HG03378 (cell line): ENCODE results near the gene SLC25A33.

Source experiments
- ATAC-seq: cut with Tn5 transposase; IDR thresholded peaks from one replicate; pipeline ENCODE4 v1.9.1; 2021; ENCODE audit warnings: mild to moderate bottlenecking, moderate library complexity; ENCODE audit not compliant: unreplicated experiment

The SLC25A33 gene

DNA sequence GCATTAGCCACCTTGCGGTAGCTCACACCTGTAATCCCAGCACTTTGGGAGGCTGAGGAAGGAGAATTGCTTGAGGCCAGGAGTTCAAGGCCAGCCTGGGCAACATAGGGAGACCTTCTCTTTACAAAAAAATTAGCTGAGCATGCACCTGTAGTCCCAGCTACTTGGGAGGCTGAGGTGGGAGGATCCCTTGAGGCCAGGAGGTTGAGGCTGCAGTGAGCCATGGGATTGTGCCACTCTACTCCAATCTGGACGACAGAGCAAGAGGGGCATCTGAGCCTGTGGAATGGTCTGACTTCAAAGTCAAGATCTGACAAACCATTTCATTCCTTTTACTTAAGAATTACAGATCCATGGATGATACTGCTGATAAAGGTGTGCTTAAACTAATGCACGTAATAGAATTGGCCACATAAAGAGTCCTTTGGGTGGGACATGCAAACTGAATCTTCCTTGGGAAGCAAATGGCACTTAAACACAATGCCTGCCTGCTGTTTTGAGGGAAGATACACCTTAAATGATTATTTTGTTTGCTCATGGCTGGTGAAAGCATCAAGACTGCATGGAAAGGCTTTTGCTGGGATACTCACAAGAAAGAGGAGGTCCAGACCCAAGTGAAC, 47.0 kb downstream of the SLC25A33 start:
- ATAC-seq, result no peak

DNA sequence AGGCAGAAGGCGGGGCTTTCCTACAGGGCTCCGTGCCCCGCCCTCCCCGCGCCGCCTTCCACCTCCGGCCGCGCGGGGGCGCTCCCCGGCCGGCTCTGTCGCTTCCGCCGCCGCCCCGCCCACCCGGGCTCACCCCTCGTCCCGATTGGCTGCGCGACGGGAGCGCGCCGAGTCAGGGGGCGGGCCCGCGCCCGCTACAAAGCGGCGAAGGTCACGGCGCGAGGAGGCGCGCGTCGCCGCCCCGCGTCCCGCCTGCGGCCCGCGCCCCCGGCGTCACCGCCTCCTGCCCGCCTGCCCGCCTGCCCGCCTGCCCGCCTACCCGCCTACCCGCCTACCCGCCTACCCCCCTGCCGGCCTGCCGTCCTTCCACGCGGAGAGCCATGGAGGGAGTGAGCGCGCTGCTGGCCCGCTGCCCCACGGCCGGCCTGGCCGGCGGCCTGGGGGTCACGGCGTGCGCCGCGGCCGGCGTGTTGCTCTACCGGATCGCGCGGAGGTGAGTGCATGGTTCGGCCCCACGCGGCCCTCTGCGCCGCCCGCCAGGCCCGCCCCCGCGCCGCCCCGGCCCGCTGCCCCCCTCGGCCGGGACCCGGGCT, 49.4 kb downstream of the SLC25A33 start, which contains the start of gene TMEM201:
TSS of gene TMEM201 (plus strand) at position 361 of the 593 bp plus-strand sequence. CDS start at position 381, 20 bp downstream.
- peak; percentile 34 for ATAC-seq

DNA sequence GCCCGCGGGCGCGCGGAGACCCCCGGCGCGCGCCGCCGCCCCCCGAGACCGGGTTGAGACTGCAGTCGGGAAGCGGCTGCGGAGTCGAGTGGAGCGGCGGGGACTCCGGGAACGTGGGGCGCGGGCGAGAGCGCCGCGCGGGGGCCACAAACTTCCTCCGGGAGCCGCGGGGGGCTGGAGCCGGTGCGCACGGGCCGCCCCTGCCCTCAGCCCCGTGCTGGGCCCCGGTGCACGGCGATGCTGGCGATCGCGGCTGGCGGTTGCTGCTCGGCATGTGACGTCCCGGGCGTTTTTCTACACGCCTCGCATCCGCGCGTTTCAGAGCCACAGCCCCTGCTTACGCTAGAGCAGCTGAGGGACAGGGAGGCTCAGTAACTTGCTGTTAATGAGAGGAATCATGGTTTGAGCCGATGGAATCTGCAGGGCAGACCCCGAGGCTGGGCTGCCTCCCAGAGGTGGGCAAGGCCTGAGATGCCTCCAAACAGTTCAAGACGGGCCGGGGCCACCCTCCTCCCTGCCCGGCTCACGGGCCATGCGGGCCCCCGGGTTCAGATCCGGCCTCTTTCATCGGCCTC, 50.0 kb downstream of the SLC25A33 start:
- no peak for ATAC-seq

DNA sequence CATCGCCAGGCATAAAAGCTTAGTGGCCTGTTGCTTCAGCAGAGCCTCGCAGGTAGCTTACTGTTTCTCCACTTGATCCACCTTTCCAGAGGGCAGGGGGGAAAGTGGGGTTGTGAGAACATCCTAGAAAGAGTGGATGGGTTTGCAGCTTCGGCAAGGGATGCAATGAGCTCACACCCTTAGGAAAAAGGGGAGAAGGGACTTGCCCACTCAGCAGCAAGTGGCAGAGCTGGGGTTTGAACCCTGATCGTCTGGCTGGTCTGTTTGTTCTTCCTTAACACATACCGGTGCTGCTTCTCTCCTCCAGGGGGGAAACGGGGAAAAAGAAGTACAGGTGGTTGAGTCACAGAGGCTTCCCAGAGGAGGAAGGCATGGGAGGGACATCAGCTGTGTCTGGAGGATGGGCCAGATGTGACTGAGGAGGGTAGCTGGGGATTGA, 50.5 kb downstream of the SLC25A33 start:
- no peak for ATAC-seq

DNA sequence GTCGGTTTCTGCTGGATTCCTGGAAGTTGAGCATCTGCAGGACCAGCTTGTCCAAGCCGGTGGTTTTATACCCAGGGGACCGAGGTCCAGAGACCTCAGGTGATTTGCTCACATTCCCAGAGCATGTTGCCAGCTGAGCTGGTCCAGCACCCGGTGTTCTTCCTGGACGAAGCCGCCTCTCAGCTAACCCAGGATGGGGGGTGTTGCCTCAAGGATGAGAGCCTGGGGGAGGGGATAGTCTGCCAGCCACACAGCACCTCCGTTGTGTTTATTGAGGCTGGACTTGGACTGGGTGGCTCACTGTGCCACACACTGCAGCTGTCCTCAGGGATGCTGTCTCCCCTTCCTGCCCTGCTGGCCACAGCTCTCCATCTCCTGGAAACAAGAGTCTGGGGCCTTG, 50.9 kb downstream of the SLC25A33 start:
- ATAC-seq, result no peak

DNA sequence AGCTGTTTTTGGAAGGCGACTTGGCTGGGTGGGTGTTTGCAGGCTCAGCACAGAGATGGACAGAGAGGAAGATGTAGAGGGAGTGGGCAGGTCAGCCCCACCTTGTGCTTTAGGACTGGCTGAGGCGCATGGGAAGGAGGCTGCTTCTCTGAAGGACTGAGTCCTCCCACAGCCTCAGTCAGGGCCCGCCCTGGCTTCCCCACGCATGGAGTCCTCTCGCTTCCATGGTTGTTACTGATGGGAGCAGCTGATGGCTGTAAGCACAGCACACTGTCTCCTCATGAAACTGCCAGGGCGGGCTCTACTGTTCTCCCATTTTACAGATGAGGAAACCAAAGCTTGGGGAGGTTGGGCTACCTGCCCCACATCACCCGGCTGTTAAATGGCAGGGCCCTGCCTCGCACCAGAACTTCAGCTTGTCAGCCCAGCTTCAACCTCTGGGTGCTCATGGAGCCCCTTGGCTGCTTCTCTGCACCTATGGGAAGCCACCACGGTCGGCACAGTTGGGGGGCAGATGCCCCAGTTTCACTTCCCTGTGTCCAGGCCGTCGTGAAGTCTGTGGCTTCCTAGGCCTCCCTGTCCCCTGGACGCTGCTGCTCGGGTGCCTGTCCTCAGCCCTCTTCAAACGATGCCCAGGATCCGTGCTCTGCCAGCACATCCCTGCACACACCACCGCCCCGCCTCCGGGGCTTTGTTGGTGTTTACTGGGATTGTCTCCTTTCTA, 51.8 kb downstream of the SLC25A33 start:
- no peak for ATAC-seq

DNA sequence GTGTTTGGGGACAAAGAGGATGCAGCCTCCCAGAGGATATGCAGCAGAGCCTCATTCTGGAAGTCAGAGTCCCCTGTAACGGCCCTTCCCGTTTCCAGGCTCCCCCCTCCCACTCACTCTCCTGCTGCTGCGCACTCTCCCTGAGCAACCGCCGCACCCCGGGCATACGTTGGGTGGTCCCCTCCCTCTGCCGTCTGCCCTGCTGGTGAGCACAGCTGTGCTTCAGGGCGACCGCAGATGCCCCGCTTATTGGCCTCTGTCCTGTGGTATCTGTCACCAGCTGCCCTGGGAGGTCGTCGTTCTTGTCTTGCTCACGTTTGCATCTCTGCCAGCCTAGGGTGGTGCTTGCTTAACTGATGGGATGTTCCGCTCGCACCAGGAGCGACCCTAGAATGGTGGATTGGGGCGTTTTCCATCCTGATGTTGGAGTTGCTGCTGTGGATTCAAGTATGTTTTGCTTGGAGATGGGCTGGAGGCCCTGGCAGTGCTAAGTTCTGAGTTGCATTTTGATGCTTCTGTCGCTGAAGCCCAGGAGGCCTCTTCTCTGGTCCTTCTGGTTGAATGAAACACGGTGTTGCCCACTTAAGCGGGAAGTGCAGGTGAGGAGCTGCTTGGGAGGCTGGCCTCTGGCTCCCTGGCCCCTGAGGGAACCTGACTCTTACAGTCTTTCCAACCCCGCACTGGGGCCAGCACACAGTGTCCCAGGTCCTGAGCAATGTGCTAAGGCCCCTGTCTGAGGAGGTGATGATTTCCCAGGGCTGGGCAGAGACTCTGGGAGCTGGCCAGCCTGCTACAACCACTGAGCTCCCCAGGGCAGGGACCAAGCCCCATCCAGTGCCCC, 52.6 kb downstream of the SLC25A33 start:
- no peak for ATAC-seq

DNA sequence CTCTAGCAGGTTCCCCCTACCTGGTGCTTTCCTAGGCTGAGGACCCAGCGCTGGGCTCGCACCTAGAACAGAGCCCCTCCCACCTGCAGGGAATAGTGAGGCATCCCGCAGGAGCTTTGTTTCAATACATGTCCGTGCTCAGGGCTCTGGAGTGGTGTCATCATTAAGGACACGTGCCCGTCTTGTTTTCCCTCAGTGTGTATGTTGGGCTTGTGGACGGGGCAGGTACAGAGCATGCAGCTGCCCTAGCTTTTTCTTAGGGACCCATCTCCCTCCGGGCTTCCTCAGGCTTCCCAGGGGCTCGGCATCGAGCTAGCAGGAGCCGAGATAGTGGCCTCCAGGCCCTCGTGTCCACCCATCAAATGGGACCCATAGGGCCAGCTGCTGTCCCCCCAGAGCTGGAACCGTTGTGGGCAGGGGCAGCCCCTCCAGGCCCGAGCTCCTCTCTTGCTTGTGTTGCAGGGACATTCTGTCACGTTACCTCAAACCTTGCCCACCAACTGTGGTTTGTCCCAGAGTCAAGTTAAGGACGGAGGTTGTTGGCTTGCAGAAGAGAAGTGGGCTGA, 53.3 kb downstream of the SLC25A33 start:
- ATAC-seq, result no peak

DNA sequence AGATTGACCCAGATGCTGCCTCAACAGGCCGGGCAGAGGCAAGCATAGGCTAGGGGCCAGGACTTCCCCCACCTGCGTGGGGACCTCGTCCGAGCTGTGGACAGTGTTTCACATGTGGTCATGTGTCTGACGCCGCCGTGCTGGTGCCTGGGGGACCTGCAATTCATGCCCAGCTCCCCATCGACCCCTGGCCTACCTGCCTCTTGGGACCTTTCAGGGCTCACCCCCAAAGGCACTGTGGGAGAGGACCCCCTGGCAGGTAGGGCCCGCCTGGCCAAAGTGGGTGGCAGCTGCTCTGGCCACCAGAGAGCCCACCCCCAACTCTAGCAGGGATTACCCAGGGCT, 53.9 kb downstream of the SLC25A33 start:
- no peak for ATAC-seq

DNA sequence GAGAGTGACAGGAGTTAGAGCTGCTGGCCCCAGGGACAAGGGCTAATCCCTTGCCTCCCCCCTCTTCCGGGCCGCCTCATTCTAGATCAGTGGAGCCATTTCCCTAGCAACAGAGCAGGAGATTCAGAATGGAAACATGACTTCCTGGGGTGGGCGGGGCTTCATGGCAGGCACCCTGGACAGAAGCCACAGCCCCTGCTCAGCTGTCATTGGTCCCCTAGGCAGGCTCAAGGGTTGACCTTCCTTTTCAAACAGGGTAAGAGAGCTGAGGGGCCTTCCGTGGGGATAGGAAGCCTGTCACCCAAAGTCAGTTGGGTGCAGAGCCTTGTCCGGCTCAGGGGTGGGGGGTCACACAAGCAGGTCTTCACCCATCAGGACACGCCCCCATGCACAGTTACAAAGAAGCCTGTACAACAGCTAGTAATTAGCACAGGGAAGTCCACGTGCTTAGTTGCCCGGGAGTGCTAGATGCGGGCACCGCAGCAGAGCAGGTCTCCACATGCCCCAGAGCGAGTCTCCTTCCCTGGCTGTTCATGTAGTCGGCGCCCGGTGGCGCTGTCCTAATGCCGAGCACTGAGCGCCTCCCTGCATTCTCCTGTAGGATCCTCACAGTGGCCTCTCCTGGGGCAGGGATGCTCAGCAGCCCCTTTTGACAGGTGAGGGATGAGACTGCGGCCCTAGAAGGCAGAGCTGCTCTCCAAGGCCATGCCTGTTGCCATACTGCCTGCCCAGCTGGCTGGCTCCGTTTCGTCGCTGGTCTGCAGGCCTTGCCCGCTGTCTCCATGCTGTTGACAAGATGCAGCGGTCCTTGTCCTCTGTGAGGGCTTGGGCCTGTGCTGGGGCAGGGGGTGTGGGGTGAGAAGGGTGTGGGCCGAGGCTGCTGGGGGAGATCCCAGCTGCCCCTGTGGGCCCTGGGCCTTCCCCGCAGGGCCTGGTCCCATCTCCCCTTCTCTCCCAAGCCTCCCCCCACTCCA, 54.5 kb downstream of the SLC25A33 start:
- no peak for ATAC-seq

DNA sequence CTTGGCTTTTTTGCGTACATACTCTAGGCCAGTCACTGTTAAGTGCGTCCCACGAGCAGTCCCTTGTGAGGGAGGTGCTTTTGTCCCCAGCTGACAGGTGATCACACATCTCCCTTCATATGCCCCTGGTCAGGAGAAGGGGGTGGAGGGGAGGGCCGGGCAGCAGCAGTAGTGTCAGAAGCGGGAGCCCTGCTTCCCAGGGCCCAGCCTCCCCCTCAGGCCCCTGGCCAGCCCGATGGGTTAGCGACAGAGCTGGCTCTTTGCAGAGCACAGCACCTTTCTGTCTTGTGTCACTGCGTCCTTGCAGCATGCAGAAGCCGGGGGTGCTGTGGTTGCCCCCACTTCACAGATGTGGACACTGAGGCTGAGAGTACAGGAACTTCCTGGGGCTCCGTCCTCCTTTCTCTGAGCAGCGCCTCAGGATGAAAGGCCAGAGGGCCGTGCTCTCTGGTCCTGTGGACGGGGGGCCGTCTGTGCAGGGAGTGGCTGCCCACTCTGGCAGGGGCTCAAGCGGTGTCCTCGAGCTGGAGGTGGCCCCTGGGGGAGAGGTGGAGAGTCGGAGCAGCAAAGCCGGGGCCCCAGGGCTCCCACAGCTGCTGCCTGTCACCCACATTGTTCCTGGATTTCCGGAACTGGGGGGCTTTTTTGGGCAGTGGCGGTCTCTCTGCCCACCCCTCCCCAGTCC, 55.3 kb downstream of the SLC25A33 start:
- no peak for ATAC-seq

DNA sequence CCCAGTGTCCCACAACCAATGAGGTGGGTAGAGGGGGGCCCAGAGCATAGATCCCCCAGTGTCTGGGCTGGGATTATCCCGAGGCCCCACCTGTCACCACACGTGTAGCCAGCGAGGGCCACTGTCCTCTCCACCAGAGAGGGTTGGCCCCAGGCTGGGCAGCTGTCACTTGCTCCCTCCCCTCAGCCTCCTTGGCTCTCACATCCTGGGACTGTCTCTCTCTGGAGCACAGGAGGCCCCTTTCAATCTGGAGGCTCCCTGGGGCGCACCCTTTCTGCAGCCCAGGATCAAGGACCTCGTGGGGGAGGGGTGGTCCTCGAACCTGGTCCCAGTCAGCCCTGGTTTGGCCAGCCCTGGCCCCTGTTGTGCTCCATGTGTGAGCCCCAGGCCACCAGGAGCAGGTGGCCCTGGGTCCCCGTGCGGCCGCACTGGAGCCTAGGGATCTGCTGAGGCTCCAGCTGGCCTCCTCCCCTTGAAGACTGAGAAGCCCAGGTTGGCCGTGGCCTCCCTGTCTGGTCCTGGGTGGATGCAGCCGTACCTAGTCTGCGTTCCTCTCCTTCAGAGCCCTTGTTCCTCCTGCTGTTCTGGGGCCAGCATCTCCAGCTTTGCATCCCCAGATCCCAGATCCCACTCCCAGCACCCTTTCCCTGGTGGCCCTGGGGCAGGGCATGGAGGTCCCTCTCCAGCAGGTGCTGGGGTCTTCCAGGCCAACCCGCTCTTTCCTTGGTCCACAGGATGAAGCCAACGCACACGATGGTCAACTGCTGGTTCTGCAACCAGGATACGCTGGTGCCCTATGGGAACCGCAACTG, 56.1 kb downstream of the SLC25A33 start:
- no peak for ATAC-seq

DNA sequence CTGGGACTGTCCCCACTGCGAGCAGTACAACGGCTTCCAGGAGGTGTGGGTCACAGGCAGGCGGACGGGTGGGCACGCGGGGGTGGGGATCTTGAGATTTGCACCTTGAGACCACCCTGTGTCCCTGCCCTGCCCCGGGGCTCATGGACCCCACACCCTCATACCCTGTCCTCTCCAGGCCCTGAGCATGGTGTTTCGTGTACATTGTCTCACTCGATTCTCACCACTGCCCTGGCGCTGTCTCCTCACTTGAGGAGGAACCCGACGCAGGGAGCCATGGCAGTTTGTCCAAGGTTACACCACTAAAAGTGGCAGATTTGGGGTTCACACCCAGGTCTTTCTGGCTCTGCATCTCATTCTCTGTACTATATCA, 56.7 kb downstream of the SLC25A33 start:
- no peak for ATAC-seq

DNA sequence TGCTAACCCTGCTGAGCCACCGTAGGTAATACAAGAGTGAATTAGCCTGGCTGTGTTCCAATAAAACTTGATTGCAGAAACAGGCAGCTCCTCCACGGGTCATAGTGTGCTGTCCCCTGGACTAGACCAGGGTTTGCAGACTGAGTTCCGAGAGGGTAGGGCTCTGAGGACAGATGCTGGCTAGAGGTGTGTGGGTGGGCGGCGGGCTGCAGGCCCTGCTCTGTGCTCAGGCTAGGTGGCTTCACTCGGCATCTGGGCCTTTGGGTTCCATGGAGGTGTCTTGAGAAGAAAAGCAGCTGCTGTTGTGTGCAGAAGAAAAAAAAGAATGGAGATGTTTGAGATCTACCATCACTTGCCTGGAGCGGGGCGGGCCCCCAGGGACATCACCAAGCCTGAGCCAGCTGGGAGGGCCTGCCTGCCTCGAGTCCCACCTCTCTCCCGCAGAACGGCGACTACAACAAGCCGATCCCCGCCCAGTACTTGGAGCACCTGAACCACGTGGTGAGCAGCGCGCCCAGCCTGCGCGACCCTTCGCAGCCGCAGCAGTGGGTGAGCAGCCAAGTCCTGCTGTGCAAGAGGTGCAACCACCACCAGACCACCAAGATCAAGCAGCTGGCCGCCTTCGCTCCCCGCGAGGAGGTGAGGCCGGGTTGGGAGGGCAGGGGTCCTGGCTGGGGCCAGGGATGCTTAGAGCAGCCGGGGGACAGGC, 57.3 kb downstream of the SLC25A33 start:
- no peak for ATAC-seq

DNA sequence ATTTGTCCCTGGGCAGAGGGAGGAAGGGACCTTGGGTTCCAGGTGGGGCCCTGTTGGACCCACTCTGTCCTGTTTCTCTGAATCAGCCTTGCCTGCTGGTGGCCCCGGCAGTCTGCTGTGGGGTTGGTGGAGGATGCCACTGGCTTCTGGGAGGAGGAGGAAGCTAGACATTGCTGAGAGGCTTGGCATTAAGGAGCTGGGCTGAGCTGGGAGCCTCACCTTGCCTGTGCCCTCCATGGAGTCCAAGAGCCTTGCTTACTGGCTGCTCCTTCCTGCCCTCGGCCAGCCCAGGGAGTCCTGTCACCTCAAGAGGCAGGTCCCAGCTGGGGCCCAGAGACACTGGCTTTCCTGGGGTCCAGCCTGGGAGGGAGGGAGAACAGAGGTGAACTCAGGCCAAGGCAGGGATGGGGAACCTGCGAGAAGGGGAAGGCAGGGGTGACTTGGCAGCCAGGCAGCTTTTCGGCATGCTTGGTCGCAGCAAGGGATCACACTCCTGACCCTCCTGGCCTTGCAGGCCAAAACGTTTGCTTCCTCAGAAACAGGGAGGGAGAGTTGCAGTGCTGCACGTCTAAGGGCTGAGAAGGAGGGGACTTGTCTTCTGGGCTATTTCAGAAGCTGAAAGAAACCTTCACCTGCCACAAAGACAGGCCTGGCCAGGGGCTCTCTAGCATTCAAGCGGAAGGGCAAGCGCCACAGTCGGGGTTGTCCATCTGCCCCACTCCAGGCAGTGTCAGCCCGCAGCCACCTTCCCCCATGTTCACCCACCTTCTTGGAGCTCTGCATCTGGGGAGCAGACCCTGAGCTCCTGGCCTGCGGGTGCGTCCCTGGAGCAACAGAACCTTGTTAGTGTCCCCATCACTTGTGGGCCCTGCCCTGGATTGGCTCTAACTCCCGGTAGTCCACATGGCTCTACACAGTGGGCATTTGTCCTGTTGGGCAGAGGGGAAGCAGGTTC, 58.4 kb downstream of the SLC25A33 start:
- no peak for ATAC-seq

DNA sequence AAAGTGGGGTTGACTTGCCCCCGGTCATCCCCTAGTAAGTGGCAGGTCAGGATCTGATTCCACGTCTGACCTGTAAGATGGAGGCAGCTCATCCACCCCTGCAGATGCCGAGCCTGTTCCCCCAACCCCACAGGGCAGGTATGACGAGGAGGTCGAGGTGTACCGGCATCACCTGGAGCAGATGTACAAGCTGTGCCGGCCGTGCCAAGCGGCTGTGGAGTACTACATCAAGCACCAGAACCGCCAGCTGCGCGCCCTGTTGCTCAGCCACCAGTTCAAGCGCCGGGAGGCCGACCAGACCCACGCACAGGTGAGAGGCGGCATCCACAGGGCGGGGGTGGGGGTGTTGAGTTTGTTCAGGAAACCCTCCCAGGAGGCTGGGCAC, 59.0 kb downstream of the SLC25A33 start:
- ATAC-seq, result no peak
